Aorta (tissue), 5 donors: ENCODE results near the gene KIAA0753. TPM values are rescaled to one million over a fixed set of nuclear protein-coding genes. Genes with fewer than 3 reads are reported as not detected.

ENCODE experiments used
- ATAC-seq: fragments of 200-7000 bp; cut with Tn5 transposase; one replicate; pipeline ENCODE4 v1.9.1; 2022; ENCODE audit warnings: moderate library complexity; ENCODE audit not compliant: low FRiP score
- DNase-seq, 2 donors: peaks; one replicate each; pipeline ENCODE4 v3.0.0-alpha.2; 2020
- H3K27ac ChIP-seq, 2 donors: one replicate each; pipeline ENCODE4 v1.5.1; 2013; ENCODE audit warnings: low read length in 2 of 2, mild to moderate bottlenecking in 2 of 2, moderate library complexity in 2 of 2, control low read depth in 1 of 2, inconsistent platforms in 1 of 2, low read depth in 1 of 2
- H3K27me3 ChIP-seq, 2 donors: one replicate each; pipeline ENCODE4 v1.6.1; 2013; ENCODE audit warnings: control low read depth in 1 of 2, low read length in 1 of 2, mild to moderate bottlenecking in 1 of 2, moderate library complexity in 1 of 2; ENCODE audit not compliant: insufficient read depth in 2 of 2, control insufficient read depth in 1 of 2
- H3K36me3 ChIP-seq, 2 donors: one replicate each; pipeline ENCODE4 v1.6.1; 2013; ENCODE audit warnings: control low read depth in 1 of 2, low read length in 1 of 2, mild to moderate bottlenecking in 1 of 2; ENCODE audit not compliant: insufficient read depth in 2 of 2, control insufficient read depth in 1 of 2
- H3K4me1 ChIP-seq, 2 donors: one replicate each; pipeline ENCODE4 v1.6.1; 2013; ENCODE audit warnings: low read length in 2 of 2, control low read depth in 1 of 2, mild to moderate bottlenecking in 1 of 2, moderate library complexity in 1 of 2; ENCODE audit not compliant: insufficient read depth in 2 of 2, control insufficient read depth in 1 of 2
- H3K4me3 ChIP-seq, 2 donors: one replicate each; pipeline ENCODE4 v1.5.1; 2013; ENCODE audit warnings: low read length in 2 of 2, control low read depth in 1 of 2, mild to moderate bottlenecking in 1 of 2
- H3K9me3 ChIP-seq: one replicate; pipeline ENCODE4 v1.6.1; 2013; ENCODE audit warnings: mild to moderate bottlenecking, low read length; ENCODE audit not compliant: control insufficient read depth
- WGBS, 2 donors: extraction: QIAGEN DNeasy Blood & Tissue Kit; methylation state at CpG; one replicate each; pipeline ENCODE4 v1.1.7; 2013; 5-methylcytosine and 5-hydroxymethylcytosine counted together
- intact Hi-C, 2 donors: fragments of 100-400 bp; cut with DNase I; formaldehyde crosslinking; loops; one replicate each; pipeline versions ENCODE4 v1.14.2 to v1.15.0; 2022
- polyA plus RNA-seq, 2 donors: library from polyadenylated mRNA; stranded (reverse); fragments of 200-250 nt; gene quantifications; one replicate each; pipeline ENCODE4 v1.2.3, GENCODE V29; 2013
- total RNA-seq, 2 donors: library from RNA; stranded (reverse); fragmentation: NEBNext Ultra II Directional; extraction: Animal tissue kit (Norgen Biotek cat#: 25700); gene quantifications; one replicate each; pipeline ENCODE4 v1.2.1, GENCODE V29; 2021
- donor health status: healthy with polysubstance abuse.
- donor health status: Bipolar disorder and iron deficiency.
- donor health status: DM: no; HTN: no; CAD: no.
- donor health status: DM: no; HTN: no; CAD: no.
- donor health status: DM: yes; HTN: yes; CAD: no.

KIAA0753 gene
- total and polyA plus RNA-seq, 4 donors, result 2.5 to 20.2 (median 10.3) TPM

- DNase-seq (no peak), ATAC-seq (no peak)
- no peak overlapping the region for H3K27ac ChIP-seq
- 70 to 73% methylated on average over 5 of the region's 5 CpGs for WGBS, 2 donors
- H3K9me3 ChIP-seq, result no peaks in the 10 kb centered on the region
- no peaks in the 10 kb centered on the region for H3K4me1 ChIP-seq
- H3K4me3 ChIP-seq, result no peak overlapping the region
- H3K36me3 ChIP-seq, result no peaks in the 10 kb centered on the region
- intact Hi-C loops, result no loop called here
- H3K27me3 ChIP-seq, result no peaks in the 10 kb centered on the region
Observed at GRCh38 chr17:6681671-6682070, 41.2 kb upstream of the KIAA0753 start.

- no peak for ATAC-seq
- no peak for DNase-seq
- 68 to 69% methylated on average over 4 of the region's 4 CpGs for WGBS, 2 donors
- no peak overlapping the region for H3K4me3 ChIP-seq
- H3K27me3 ChIP-seq, result no peaks in the 10 kb centered on the region
- H3K36me3 ChIP-seq, result no peaks in the 10 kb centered on the region
- H3K9me3 ChIP-seq, result no peaks in the 10 kb centered on the region
- H3K4me1 ChIP-seq, result no peaks in the 10 kb centered on the region
- intact Hi-C loops, result no loop called here
- H3K27ac ChIP-seq, result no peak overlapping the region
Observed at GRCh38 chr17:6681176-6681575, 40.7 kb upstream of the KIAA0753 start.

- no peaks in the 10 kb centered on the region for H3K4me1 ChIP-seq
- H3K9me3 ChIP-seq, result no peaks in the 10 kb centered on the region
- no peak overlapping the region for H3K4me3 ChIP-seq
- H3K27me3 ChIP-seq, result no peaks in the 10 kb centered on the region
- whole genome bisulfite sequencing, 2 donors, result 75% methylated on average over 6 of the region's 6 CpGs
- H3K36me3 ChIP-seq, result no peaks in the 10 kb centered on the region
- DNase-seq (no peak), ATAC-seq (no peak)
- H3K27ac ChIP-seq, result no peak overlapping the region
- intact Hi-C loops, result no loop called here
Observed at GRCh38 chr17:6679241-6679640, 38.7 kb upstream of the KIAA0753 start.

- Histone ChIP-seq H3K4me1 (no peaks in the 10 kb centered on the region), H3K27me3 (no peaks in the 10 kb centered on the region), H3K27ac (no peak overlapping the region), H3K36me3 (no peaks in the 10 kb centered on the region), H3K4me3 (no peak overlapping the region), H3K9me3 (no peaks in the 10 kb centered on the region)
- no peak for DNase-seq
- no peak for ATAC-seq
- 70 to 73% methylated on average over 7 of the region's 7 CpGs for WGBS, 2 donors
- intact Hi-C loops, result no loop called here
Observed at GRCh38 chr17:6677946-6678345, 37.4 kb upstream of the KIAA0753 start.

- no peak overlapping the region for H3K4me3 ChIP-seq
- WGBS, 2 donors, result 54 to 60% methylated on average over 16 of the region's 16 CpGs
- no peaks in the 10 kb centered on the region for H3K36me3 ChIP-seq
- no peak for ATAC-seq
- no peaks in the 10 kb centered on the region for H3K27me3 ChIP-seq
- H3K27ac ChIP-seq, result no peak overlapping the region
- H3K4me1 ChIP-seq, result no peaks in the 10 kb centered on the region
- intact Hi-C loops, result no loop called here
- H3K9me3 ChIP-seq, result no peaks in the 10 kb centered on the region
- no peak for DNase-seq
Observed at GRCh38 chr17:6677158-6677831, 36.8 kb upstream of the KIAA0753 start.

- H3K27ac ChIP-seq, result no peak overlapping the region
- H3K9me3 ChIP-seq, result no peaks in the 10 kb centered on the region
- no peaks in the 10 kb centered on the region for H3K27me3 ChIP-seq
- intact Hi-C loops, result no loop called here
- no peak overlapping the region for H3K4me3 ChIP-seq
- H3K36me3 ChIP-seq, result no peaks in the 10 kb centered on the region
- no peak for DNase-seq
- no peak for ATAC-seq
- H3K4me1 ChIP-seq, result no peaks in the 10 kb centered on the region
- 58 to 64% methylated on average over 6 of the region's 6 CpGs for WGBS, 2 donors
Observed at GRCh38 chr17:6676802-6677157, 36.3 kb upstream of the KIAA0753 start.

DNA sequence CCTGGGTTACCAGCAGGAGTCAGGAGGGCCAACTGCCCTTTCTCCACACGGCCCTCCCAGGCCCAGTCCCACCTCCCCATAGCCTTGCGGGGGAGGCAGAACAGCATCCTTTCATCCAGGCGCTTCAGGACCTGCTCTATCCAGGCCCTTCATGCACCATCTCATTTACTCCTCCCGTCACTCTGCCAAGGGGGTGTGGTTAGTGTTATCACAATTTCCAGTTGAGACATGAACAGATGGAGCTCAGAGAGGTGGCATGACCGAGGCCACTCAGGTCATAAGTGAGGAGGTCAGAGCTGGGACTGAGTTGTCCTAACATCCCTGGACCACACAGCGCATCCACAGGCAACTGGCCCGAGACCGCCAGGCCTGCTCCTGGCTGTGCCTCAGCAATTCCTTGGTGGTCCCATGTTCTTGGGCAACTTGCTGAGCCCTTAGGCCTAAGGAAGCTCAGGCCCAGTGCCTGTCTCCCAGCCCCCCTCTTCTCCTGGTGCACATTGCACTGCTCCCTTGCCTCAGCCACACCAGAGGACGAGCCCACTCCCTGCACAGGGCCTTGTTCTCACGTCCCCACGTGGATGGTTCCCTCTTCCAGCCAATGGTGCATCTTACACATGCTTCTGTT, 34.8 kb upstream of the KIAA0753 start:
- DNase-seq (no peak), ATAC-seq (no peak)
- intact Hi-C loops, result no loop called here
- Histone ChIP-seq H3K4me3 (no peak overlapping the region), H3K27ac (no peak overlapping the region), H3K36me3 (no peaks in the 10 kb centered on the region), H3K4me1 (no peaks in the 10 kb centered on the region), H3K9me3 (no peaks in the 10 kb centered on the region), H3K27me3 (no peaks in the 10 kb centered on the region)
- 70 to 73% methylated on average over 11 of the region's 11 CpGs for WGBS, 2 donors

- DNase-seq, result no peak
- no peak for ATAC-seq
- H3K27me3 ChIP-seq, result no peaks in the 10 kb centered on the region
- H3K4me1 ChIP-seq, result no peaks in the 10 kb centered on the region
- no peaks in the 10 kb centered on the region for H3K9me3 ChIP-seq
- no peak overlapping the region for H3K4me3 ChIP-seq
- H3K27ac ChIP-seq, result no peak overlapping the region
- intact Hi-C loops, result no loop called here
- H3K36me3 ChIP-seq, result no peaks in the 10 kb centered on the region
- WGBS, 2 donors, result 92% methylated on average over 13 of the region's 13 CpGs
Observed at GRCh38 chr17:6674586-6674985, 34.1 kb upstream of the KIAA0753 start.

DNA sequence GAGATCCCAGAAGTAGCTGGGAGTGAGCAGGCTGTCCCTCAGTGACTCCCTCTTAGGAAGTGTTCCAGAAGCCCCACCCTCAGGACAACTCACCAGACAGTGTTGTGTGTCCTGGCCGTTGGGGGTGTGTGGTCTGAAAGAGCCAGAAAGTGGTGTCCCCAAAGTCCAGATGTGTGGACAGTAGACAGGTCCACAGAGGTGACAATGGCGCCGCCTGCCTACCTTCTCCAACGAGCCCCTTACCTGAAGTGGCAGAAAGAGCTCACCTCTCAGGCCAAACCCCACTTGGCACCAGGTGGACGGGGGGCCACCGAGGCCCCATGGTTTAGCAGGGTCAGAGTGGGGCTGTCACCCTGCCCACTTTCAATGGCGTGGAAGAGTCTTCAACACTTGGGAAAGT, 30.9 kb upstream of the KIAA0753 start:
- H3K9me3 ChIP-seq, result no peaks in the 10 kb centered on the region
- intact Hi-C loops, result no loop called here
- no peak for ATAC-seq

More for the DNA sequence above, 30.9 kb upstream of the KIAA0753 start:
- Histone ChIP-seq H3K27ac (no peak overlapping the region), H3K4me3 (no peak overlapping the region), H3K4me1 (no peaks in the 10 kb centered on the region), H3K27me3 (no peaks in the 10 kb centered on the region), H3K36me3 (no peaks in the 10 kb centered on the region)
- DNase-seq, result no peak
- WGBS, 2 donors, result 80 to 84% methylated on average over 7 of the region's 7 CpGs
